ENCODE data around the gene NKAIN2.

Gene NKAIN2

DNA sequence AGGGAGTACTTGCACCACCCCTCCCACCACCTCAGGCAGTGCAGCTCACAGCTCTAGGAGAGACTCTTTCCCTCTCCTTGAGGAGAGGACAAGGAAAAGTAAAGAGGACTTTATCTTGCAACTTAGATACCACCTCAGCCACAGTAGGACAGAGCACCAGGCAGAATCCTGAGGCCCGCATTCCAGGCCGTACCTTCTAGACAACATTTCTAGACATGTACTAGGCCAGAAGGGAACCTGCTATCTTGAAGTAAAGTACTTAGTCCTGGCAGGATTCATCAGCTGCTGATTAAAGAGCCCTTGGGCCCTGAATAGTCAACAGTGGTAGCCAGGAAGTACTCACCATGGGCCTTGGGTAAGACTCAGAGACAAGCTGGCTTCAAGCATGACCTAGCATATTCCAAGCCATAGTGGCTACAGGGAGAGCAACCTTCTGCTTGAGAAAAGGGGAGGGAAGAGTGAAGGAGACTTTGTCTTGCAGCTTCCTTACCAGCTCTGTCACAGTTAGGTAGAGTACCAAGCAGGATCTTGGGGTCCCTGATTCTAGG, 774.1 kb downstream of the NKAIN2 start:
- no peak for TF ChIP-seq ZNF274 (IDR thresholded peaks at IDR 0.05; ENCODE audit: low read depth, low read length)
- no peak overlapping the region for H3K4me3 ChIP-seq (ENCODE audit: low read length)

DNA sequence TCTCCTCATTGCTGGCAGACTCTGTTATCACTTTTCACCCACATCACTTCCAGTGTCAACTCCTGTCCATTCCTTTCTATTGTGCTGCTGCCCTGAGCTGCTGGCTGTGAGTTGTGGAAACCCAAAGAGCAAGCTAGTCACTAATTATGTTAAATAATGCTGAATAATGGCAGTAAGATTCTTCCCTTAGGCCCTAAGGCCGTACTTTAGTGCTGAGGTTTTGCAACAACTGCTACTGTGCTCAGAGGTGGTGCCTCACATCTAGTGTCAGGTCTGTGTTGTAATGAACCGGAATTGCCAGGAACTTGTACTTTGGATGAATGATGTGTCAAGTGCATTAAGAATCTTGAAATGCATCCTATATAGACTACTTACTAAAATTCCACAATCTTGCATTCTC, 786.3 kb downstream of the NKAIN2 start:
- no peak overlapping the region for H3K4me3 ChIP-seq (ENCODE audit: low read length)
- no peak for TF ChIP-seq ZNF274 (IDR thresholded peaks at IDR 0.05; ENCODE audit: low read depth, low read length)

DNA sequence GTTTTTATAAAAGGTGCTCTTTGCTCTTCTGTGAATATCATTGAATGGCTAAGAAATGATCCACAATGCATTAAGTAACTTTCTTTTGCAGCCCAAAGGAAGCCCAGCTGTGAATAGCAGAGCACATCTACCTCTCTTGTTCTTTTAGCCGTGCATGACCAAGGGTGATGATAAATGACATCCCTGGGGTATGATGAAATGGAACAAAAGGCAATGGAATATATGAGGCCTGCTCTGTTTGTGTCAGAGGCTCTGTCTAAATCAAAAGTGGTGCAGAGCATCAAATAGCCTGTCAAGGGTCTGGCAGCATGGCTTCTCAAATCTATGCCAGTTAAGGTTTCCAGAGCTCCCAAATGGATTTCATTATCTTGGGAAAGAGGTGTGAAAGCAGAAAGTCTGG, 796.0 kb downstream of the NKAIN2 start:
- no peak for TF ChIP-seq ZNF274 (IDR thresholded peaks at IDR 0.05; ENCODE audit: low read depth, low read length)
- H3K4me3 ChIP-seq (ENCODE audit: low read length) = no peak overlapping the region

GRCh38 chr6:124604719-124605118, 801.1 kb downstream of the NKAIN2 start:
- H3K4me3 ChIP-seq (ENCODE audit: low read length) = no peak overlapping the region
- TF ChIP-seq ZNF274 (IDR thresholded peaks at IDR 0.05; ENCODE audit: low read depth, low read length) = no peak

GRCh38 chr6:124607119-124607627, 803.5 kb downstream of the NKAIN2 start:
- H3K4me3 ChIP-seq (ENCODE audit: low read length) = no peak overlapping the region
- no peak for TF ChIP-seq ZNF274 (IDR thresholded peaks at IDR 0.05; ENCODE audit: low read depth, low read length)

- no peak overlapping the region for H3K4me3 ChIP-seq (ENCODE audit: low read length)
- no peak for TF ChIP-seq ZNF274 (IDR thresholded peaks at IDR 0.05; ENCODE audit: low read depth, low read length)
Observed at GRCh38 chr6:124613031-124613430, 809.4 kb downstream of the NKAIN2 start.

GRCh38 chr6:124622351-124622750, 818.7 kb downstream of the NKAIN2 start:
- no peak for TF ChIP-seq ZNF274 (IDR thresholded peaks at IDR 0.05; ENCODE audit: low read depth, low read length)
- H3K4me3 ChIP-seq (ENCODE audit: low read length) = no peak overlapping the region

- TF ChIP-seq ZNF274 (IDR thresholded peaks at IDR 0.05; ENCODE audit: low read depth, low read length) = no peak
- H3K4me3 ChIP-seq (ENCODE audit: low read length) = no peak overlapping the region
Observed at GRCh38 chr6:124633655-124634054, 830.0 kb downstream of the NKAIN2 start.

- no peak overlapping the region for H3K4me3 ChIP-seq (ENCODE audit: low read length)
- no peak for TF ChIP-seq ZNF274 (IDR thresholded peaks at IDR 0.05; ENCODE audit: low read depth, low read length)
Observed at GRCh38 chr6:124640432-124640831, 836.8 kb downstream of the NKAIN2 start.

- TF ChIP-seq ZNF274 (IDR thresholded peaks at IDR 0.05; ENCODE audit: low read depth, low read length) = no peak
Observed at GRCh38 chr6:124655866-124656265, 852.2 kb downstream of the NKAIN2 start.

GRCh38 chr6:124658053-124658452, 854.4 kb downstream of the NKAIN2 start:
- H3K4me3 ChIP-seq (ENCODE audit: low read length) = no peak overlapping the region
- no peak for TF ChIP-seq ZNF274 (IDR thresholded peaks at IDR 0.05; ENCODE audit: low read depth, low read length)

More at GRCh38 chr6:124655866-124656265, 852.2 kb downstream of the NKAIN2 start:
- no peak overlapping the region for H3K4me3 ChIP-seq (ENCODE audit: low read length)

GRCh38 chr6:124659427-124659826, 855.8 kb downstream of the NKAIN2 start:
- no peak for TF ChIP-seq ZNF274 (IDR thresholded peaks at IDR 0.05; ENCODE audit: low read depth, low read length)
- no peak overlapping the region for H3K4me3 ChIP-seq (ENCODE audit: low read length)

DNA sequence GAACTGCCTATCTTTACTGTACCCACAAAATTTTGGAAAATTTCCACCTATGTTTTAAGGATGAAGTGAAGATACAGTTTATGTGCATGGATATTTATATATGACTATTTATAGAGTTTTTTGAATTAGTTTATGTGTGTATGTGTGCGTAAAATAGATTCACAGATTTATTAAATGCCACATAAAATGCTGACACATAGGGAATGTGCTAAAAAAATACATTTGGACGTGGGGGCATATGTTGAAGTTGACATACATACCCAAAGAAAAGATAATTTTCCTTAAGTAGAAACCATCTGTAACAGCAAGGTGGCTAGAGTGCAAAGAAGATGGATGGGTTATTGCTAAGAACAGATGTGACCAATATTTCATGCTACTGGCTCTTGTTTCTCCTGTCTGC, 856.5 kb downstream of the NKAIN2 start:
- TF ChIP-seq ZNF274 (IDR thresholded peaks at IDR 0.05; ENCODE audit: low read depth, low read length) = no peak
- H3K4me3 ChIP-seq (ENCODE audit: low read length) = no peak overlapping the region

DNA sequence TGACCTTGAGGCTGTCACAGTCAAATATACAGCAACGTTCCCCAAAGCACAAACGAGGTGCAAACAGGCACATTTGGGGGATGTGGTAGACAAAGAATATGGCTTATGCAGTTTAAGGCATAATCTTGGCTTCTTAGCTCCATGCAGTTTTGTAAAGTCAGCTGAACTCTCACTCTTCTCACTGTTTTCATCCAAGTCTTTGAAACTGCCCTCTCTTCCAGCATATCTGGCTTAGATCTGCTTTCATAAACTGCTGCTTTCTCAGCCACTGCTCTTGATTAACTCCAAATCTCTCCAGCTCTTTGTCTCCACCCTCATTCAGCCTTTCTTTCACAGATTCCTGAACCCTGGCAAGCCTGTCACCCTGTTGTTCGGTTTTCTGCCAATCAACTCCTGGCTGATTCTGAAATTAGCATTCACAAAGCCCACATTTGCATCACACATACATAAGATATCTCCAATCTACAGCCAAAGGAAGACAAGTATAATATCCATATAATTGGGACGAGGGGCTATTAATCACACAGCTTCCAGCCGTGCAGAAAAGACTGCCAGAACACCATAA, 857.5 kb downstream of the NKAIN2 start:
- TF ChIP-seq ZNF274 (IDR thresholded peaks at IDR 0.05; ENCODE audit: low read depth, low read length) = no peak
- H3K4me3 ChIP-seq (ENCODE audit: low read length) = no peak overlapping the region

DNA sequence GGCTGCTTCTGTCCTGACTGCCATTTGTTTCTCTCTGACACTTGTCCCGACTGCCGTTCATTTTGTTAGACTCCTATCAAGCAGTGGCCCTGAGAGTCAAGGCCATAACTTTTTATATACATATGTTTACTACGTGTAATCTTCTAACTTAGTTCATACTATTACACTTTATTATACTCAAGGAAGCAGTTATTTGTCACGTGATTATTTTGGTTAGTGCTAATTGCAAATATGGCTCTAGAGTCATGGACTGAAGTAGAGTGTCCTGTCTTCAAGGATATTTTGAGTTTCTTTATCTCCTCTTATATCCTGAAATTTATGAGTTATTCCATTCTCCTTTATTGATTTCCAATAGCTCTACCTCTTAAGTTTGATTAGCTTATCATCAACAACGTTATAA, 864.4 kb downstream of the NKAIN2 start:
- no peak for TF ChIP-seq ZNF274 (IDR thresholded peaks at IDR 0.05; ENCODE audit: low read depth, low read length)
- H3K4me3 ChIP-seq (ENCODE audit: low read length) = no peak overlapping the region

Measured in GM08714 (cell line).